ENCODE results near the gene RASGRF1.

Gene RASGRF1

DNA sequence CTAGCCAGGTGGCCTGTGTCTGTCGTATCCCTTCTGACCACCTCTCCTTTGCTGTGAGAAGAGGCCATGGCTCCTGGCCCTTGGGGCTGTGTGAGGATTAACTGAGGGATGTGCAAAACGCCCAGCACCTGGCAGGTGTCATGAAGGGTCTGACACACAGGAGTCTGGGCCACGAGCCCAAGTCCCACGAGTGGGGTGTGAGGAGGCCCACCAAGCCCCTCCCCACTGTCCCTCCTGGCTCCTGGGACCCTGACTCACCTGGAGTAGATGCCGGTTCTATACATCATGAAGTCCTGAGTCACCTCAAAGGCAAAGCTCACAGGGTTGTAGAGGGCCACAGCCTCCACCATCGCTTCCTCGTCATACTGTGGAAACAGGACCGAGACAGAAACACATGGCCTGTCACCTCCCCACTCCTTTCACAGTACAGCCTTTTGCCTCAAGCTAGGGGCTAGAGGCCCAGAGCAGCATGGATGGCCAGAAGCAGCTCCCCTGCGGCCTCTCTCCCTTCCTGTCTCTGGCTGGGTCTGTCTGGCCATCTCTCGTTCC is 165.4 kb downstream of the RASGRF1 start:
- Mint-ChIP-seq H3K27me3 (no peaks in the 10 kb centered on the region), H3K4me1 (no peaks in the 10 kb centered on the region), H3K4me3 (no peak overlapping the region), H3K27ac (no peak overlapping the region), H3K9me3 (no peaks in the 10 kb centered on the region)
- DNase-seq (no peak), ATAC-seq (no peak)

DNA sequence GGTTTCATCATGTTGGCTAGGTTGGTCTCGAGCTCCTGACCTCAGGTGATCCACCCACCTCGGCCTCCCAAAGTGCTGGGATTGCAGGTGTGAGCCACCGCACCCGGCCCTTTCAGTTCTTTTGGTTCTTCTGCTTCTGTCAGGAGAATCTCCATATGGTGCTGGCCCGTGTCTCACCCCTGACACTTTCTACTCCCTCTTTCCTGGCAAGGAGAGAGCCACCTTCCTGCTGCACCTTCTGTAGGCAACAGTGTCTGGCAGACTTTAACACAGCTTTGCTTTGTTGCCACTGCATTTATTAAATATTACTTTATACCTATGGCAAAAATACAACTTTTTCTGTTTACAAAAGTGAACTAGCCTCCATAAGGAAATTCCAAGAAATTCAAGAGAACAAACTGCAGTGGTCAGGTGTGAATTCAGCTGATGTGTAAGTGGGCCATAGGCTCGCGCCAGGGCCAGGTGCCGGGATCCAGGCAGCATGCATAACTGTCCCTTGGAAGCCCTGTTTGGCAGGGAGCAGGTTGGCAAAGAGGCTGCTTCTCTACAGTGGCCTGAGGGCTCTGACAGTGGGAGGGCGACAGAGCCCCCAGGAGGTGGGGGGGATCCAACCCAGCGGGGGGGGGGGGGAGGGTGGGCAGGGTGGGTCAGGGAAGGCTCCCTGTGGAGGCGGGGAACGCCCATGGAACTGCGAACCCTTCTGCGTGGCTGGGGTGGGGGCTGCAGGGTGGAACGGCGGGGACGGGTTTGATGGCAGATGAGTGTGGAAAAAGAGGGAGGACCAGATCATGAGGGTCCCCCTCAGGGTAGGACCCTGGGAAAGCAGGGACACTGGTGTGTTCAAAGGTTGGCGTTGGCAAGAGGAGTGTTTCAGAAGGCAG is 166.9 kb downstream of the RASGRF1 start:
- ATAC-seq, result no peak
- H3K9me3 Mint-ChIP-seq, result no peaks in the 10 kb centered on the region
- H3K27me3 Mint-ChIP-seq, result no peaks in the 10 kb centered on the region
- no peak for DNase-seq
- no peak overlapping the region for H3K4me3 Mint-ChIP-seq
- no peaks in the 10 kb centered on the region for H3K4me1 Mint-ChIP-seq
- peak overlapping the region in 1 of 2 donors; percentile 64 for H3K27ac Mint-ChIP-seq

GRCh38 chr15:78923015-78923414 is 167.6 kb downstream of the RASGRF1 start:
- Mint-ChIP-seq H3K4me1 (no peaks in the 10 kb centered on the region), H3K4me3 (no peak overlapping the region), H3K9me3 (no peaks in the 10 kb centered on the region), H3K27me3 (no peaks in the 10 kb centered on the region), H3K27ac (no peak overlapping the region)
- ATAC-seq (no peak), DNase-seq (no peak)

DNA sequence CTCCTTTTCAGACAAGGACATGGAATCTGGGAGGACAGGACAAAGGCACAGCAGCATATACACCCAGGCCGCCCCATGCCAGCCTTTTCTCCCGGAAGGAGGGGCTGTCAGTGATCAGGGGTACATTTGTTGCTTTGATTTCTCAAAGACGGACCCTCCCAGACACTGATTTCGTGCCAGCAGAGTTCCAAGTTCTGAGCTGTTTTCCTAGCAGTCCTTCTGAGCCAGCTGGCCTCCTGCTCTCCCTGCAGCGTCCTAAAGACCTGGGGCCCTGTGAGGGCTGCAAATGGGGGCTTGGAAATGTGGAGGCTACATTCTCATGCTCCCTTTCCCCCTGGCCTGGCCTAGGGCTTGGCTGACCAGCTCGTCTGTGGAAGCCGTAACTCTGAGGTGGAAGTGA is 168.1 kb downstream of the RASGRF1 start:
- no peak overlapping the region for H3K4me3 Mint-ChIP-seq
- no peaks in the 10 kb centered on the region for H3K9me3 Mint-ChIP-seq
- H3K27ac Mint-ChIP-seq, result no peak overlapping the region
- H3K27me3 Mint-ChIP-seq, result no peaks in the 10 kb centered on the region
- no peaks in the 10 kb centered on the region for H3K4me1 Mint-ChIP-seq
- DNase-seq (no peak), ATAC-seq (no peak)

DNA sequence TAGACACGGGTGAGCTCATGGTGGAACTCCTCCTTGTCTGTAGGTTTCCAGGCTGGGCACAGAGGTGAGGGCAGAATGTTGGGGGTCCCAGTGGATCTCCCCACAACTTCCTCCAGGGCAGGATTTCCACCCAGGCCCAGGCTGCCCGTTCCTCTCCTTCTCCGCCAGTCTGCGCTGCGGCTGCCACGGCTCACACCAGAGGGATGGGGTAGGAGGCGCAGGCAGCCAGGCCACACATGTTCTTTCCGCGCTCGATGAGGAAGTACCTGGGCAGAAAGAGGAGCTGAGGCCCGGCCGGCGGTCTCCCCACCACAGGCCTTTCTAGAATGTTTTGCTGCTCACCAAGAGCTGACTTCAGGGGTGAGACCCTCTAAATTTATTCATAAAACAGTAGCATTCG is 168.6 kb downstream of the RASGRF1 start:
- no peak overlapping the region for H3K27ac Mint-ChIP-seq
- DNase-seq (no peak), ATAC-seq (no peak)
- no peak overlapping the region for H3K4me3 Mint-ChIP-seq
- no peaks in the 10 kb centered on the region for H3K27me3 Mint-ChIP-seq
- no peaks in the 10 kb centered on the region for H3K4me1 Mint-ChIP-seq
- H3K9me3 Mint-ChIP-seq, result no peaks in the 10 kb centered on the region

DNA sequence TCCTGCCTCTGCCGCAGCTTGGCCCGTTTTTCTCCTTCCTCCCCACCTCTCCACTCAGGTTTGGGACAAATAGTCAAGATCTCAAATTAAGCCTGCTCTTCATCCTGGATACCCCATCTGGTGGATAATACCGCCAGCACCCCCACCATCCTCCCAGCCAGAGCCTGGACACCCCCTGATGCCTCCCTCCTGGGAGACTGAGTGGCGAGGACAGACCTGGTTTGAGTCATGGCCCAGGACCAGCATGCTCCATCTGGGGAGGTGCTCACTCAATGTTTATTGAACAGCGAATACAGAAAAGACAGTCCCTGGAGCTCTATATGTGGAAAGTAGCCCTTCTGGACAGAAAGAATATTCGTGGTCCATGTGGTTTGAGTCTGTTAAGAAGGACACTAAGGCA is 169.1 kb downstream of the RASGRF1 start:
- H3K27ac Mint-ChIP-seq, result no peak overlapping the region
- no peaks in the 10 kb centered on the region for H3K27me3 Mint-ChIP-seq
- ATAC-seq (no peak), DNase-seq (no peak)
- H3K9me3 Mint-ChIP-seq, result no peaks in the 10 kb centered on the region
- no peak overlapping the region for H3K4me3 Mint-ChIP-seq
- no peaks in the 10 kb centered on the region for H3K4me1 Mint-ChIP-seq

DNA sequence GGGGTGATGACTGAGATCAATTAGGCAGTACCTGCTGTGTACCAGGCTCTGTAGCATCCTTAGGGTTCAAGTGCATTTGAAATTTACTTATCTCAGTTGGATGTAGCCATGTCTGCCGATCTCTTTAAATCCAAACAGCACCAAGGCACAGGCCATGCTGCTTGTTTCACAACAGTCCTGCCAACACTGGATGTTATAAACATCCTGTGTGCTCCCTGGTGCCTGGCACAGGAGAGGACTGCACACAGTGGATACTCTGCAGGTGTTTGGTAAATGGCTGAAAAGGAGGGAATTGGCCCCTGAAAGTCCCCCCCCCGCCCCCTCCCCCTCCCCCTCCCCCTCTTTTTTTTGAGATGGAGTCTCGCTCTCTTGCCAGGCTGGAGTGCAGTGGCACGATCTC is 172.7 kb downstream of the RASGRF1 start:
- no peak overlapping the region for H3K27ac Mint-ChIP-seq
- ATAC-seq (no peak), DNase-seq (no peak)
- H3K4me1 Mint-ChIP-seq, result peaks cover under 1% of the 10 kb centered on the region
- no peaks in the 10 kb centered on the region for H3K9me3 Mint-ChIP-seq
- H3K4me3 Mint-ChIP-seq, result no peak overlapping the region
- no peaks in the 10 kb centered on the region for H3K27me3 Mint-ChIP-seq

DNA sequence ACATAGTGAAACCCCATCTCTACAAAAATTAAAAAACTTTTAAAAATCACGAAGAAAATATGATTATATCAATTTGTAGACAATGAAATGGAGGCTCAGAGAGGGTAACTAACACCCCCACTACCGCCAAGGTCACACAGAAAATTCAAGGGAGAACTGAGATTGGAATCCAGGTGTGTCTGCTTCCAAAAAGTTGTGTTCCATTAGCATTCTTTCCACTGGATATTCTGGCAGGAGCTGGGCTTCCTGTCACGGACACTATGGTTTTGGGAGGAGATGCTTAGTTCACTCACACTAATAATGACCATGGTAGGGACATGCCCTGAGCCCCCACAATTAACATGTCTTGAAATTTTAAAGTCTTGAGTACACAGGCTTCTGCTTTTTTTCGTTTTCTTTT is 174.5 kb downstream of the RASGRF1 start:
- no peak for ATAC-seq
- Mint-ChIP-seq H3K4me1 (peaks cover 14% of the 10 kb centered on the region), H3K27me3 (no peaks in the 10 kb centered on the region), H3K4me3 (no peak overlapping the region), H3K27ac (no peak overlapping the region), H3K9me3 (no peaks in the 10 kb centered on the region)
- DNase-seq, result no peak

- DNase-seq (no peak), ATAC-seq (no peak)
- Mint-ChIP-seq H3K27me3 (no peaks in the 10 kb centered on the region), H3K4me1 (peaks cover 15% of the 10 kb centered on the region), H3K4me3 (no peak overlapping the region), H3K27ac (peak overlapping the region; percentile 40 to 59), H3K9me3 (no peaks in the 10 kb centered on the region)
Measured at GRCh38 chr15:78915341-78916087, 175.1 kb downstream of the RASGRF1 start.

- ATAC-seq (no peak), DNase-seq (no peak)
- Mint-ChIP-seq H3K27me3 (no peaks in the 10 kb centered on the region), H3K27ac (peak overlapping the region in 1 of 2 donors; percentile 25), H3K4me1 (peaks cover 24% of the 10 kb centered on the region), H3K4me3 (no peak overlapping the region), H3K9me3 (no peaks in the 10 kb centered on the region)
Measured at GRCh38 chr15:78914027-78914764, 176.4 kb downstream of the RASGRF1 start.

- H3K27ac Mint-ChIP-seq, result no peak overlapping the region
- DNase-seq (no peak), ATAC-seq (no peak)
- H3K27me3 Mint-ChIP-seq, result no peaks in the 10 kb centered on the region
- no peak overlapping the region for H3K4me3 Mint-ChIP-seq
- no peaks in the 10 kb centered on the region for H3K9me3 Mint-ChIP-seq
- peaks cover 24% of the 10 kb centered on the region for H3K4me1 Mint-ChIP-seq
Measured at GRCh38 chr15:78913012-78913411, 177.6 kb downstream of the RASGRF1 start.

DNA sequence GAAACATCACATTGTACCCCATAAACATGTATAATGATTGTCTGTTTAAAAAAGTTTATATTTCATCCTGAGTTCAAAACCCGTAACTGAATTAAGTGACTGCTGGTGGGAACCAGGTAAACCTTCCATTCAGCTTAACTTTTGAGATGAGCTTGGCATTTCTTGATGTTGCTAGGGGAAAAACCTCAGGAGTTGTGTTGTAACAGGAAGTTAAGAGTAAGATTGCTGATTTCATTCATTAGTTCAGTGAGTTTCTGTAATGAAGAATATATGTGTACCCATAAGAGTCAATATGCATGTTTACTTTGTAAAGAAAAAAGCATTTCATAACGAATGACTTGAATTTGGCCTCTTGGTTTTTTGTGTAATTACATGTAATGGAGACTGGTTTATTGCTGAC is 178.3 kb downstream of the RASGRF1 start:
- Mint-ChIP-seq H3K4me3 (no peak overlapping the region), H3K4me1 (peaks cover 24% of the 10 kb centered on the region), H3K9me3 (no peaks in the 10 kb centered on the region), H3K27ac (no peak overlapping the region), H3K27me3 (no peaks in the 10 kb centered on the region)
- ATAC-seq (no peak), DNase-seq (no peak)

DNA sequence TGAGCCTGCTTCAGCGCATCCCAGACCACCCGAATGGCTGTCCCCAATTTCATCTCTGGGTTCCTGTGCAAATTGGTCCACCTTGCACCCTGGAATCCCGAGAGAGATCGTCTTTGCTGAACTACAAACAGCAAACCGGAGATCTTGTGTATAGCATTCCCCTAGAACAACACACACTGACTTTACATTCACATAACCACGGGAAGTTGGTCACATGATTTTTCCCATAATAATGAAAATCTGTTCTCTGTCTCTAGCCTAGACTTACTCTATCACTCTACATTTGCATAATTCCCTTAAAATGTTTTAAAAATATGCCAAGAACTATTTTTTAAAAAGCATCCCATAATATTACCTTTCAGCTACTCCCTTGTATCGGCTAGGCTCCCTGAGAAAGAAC is 180.3 kb downstream of the RASGRF1 start:
- DNase-seq (no peak), ATAC-seq (no peak)
- Mint-ChIP-seq H3K4me3 (no peak overlapping the region), H3K9me3 (no peaks in the 10 kb centered on the region), H3K27me3 (no peaks in the 10 kb centered on the region), H3K27ac (no peak overlapping the region), H3K4me1 (peaks cover 24% of the 10 kb centered on the region)

Measured in stimulated activated naive CD8-positive, alpha-beta T cell treated with anti-CD3 and anti-CD28 coated beads, Interleukin-15, amount 100 ng/mL, for 72 hours (primary cell).